GM23338 (cell line): ENCODE results near the gene CTF1. TPM values are rescaled to one million over a fixed set of nuclear protein-coding genes. Genes with fewer than 3 reads are reported as not detected.

Source experiments
- ATAC-seq: fragments of 200-7000 bp; cut with Tn5 transposase; 3 replicates; pipeline ENCODE4 v1.9.1; 2020
- DNase-seq: peaks from one replicate; pipeline ENCODE4 v3.0.0-alpha.2; 2015; ENCODE audit warnings: low spot score
- H2AFZ ChIP-seq: fragments of 200-600 bp; sonication (generic); 2 replicates; pipeline ENCODE4 v1.8.0; 2016; ENCODE audit warnings: antibody characterized with exemption, mild to moderate bottlenecking, moderate library complexity
- H3F3A ChIP-seq: fragments of 200-600 bp; sonication (generic); replicated peaks from 2 replicates; pipeline ENCODE4 v1.8.0; 2017; ENCODE audit warnings: antibody characterized with exemption, mixed run types, low read depth
- H3K27ac ChIP-seq: fragments of 200-600 bp; sonication (generic); 2 replicates; pipeline ENCODE4 v1.6.1; 2016; ENCODE audit warnings: low read depth
- H3K27me3 ChIP-seq: fragments of 200-600 bp; sonication (generic); 2 replicates; pipeline ENCODE4 v1.8.0; 2016; ENCODE audit warnings: mild to moderate bottlenecking, mixed run types, moderate library complexity; ENCODE audit not compliant: insufficient read depth
- H3K36me3 ChIP-seq: fragments of 200-600 bp; sonication (generic); 2 replicates; pipeline ENCODE4 v1.8.0; 2016; ENCODE audit warnings: mild to moderate bottlenecking; ENCODE audit not compliant: insufficient read depth
- H3K4me1 ChIP-seq: fragments of 200-600 bp; sonication (generic); 2 replicates; pipeline ENCODE4 v1.8.0; 2016; ENCODE audit warnings: mild to moderate bottlenecking, moderate library complexity; ENCODE audit not compliant: insufficient read depth
- H3K4me2 ChIP-seq: fragments of 200-600 bp; sonication (generic); 2 replicates; pipeline ENCODE4 v1.7.1; 2017; ENCODE audit warnings: mixed run types
- H3K4me3 ChIP-seq: fragments of 200-600 bp; sonication (generic); 2 replicates; pipeline ENCODE4 v1.6.1; 2016; ENCODE audit warnings: mixed run types
- H3K79me2 ChIP-seq: fragments of 200-600 bp; sonication (generic); replicated peaks from 2 replicates; pipeline ENCODE4 v1.8.0; 2017; ENCODE audit warnings: mild to moderate bottlenecking; ENCODE audit not compliant: insufficient read depth
- H3K9me2 ChIP-seq: fragments of 200-600 bp; sonication (generic); 2 replicates; pipeline ENCODE4 v1.8.0; 2017; ENCODE audit not compliant: insufficient read depth
- H4K20me1 ChIP-seq: fragments of 200-600 bp; sonication (generic); replicated peaks from 2 replicates; pipeline ENCODE4 v1.8.0; 2017; ENCODE audit warnings: mild to moderate bottlenecking; ENCODE audit not compliant: insufficient read depth
- H3K27ac Mint-ChIP-seq: 2 replicates; pipeline ENCODE4 v1.8.0; 2020; ENCODE audit warnings: inconsistent platforms, mild to moderate bottlenecking, moderate library complexity, mixed read lengths
- H3K27me3 Mint-ChIP-seq: 3 replicates; pipeline ENCODE4 v1.8.0; 2022; ENCODE audit warnings: low read depth, mild to moderate bottlenecking, moderate library complexity, mixed read lengths, inconsistent platforms; ENCODE audit not compliant: insufficient read depth, poor library complexity
- H3K36me3 Mint-ChIP-seq: 3 replicates; pipeline ENCODE4 v1.8.0; 2021; ENCODE audit warnings: low read depth, mild to moderate bottlenecking, inconsistent platforms, moderate library complexity, mixed read lengths
- H3K4me1 Mint-ChIP-seq: 3 replicates; pipeline ENCODE4 v1.8.0; 2020; ENCODE audit warnings: mild to moderate bottlenecking, inconsistent platforms, mixed read lengths
- H3K4me3 Mint-ChIP-seq: 3 replicates; pipeline ENCODE4 v1.8.0; 2021; ENCODE audit warnings: moderate library complexity, mild to moderate bottlenecking, inconsistent platforms, mixed read lengths
- H3K9me3 Mint-ChIP-seq: 3 replicates; pipeline ENCODE4 v1.8.0; 2020; ENCODE audit warnings: moderate library complexity, mild to moderate bottlenecking, inconsistent platforms, mixed read lengths
- CREB1 ChIP-seq: fragments of 250-450 bp; sonication (Bioruptor Pico); IDR thresholded peaks from 2 replicates; pipeline ENCODE4 v1.5.0; 2020; ENCODE audit warnings: low read depth, mild to moderate bottlenecking, moderate library complexity
- ETS1 ChIP-seq: IDR thresholded peaks from 2 replicates; pipeline ENCODE4 v1.6.1; 2016; ENCODE audit warnings: antibody characterized with exemption
- EZH2 ChIP-seq: fragments of 200-600 bp; sonication (generic); IDR thresholded peaks from one replicate; pipeline ENCODE4 v1.8.0; 2017; ENCODE audit warnings: antibody characterized with exemption, mild to moderate bottlenecking, low read depth; ENCODE audit not compliant: unreplicated experiment
- JUNB ChIP-seq: IDR thresholded peaks from one replicate; pipeline ENCODE4 v1.6.1; 2016; ENCODE audit warnings: antibody characterized with exemption; ENCODE audit not compliant: unreplicated experiment
- NANOG ChIP-seq: IDR thresholded peaks from 2 replicates; pipeline ENCODE4 v1.6.1; 2016; ENCODE audit warnings: antibody characterized with exemption, borderline replicate concordance
- POLR2AphosphoS5 ChIP-seq: IDR thresholded peaks from 2 replicates; pipeline ENCODE4 v1.6.1; 2016; ENCODE audit warnings: antibody characterized with exemption, low read depth
- ZNF114 ChIP-seq: fragments of 250-450 bp; sonication (Bioruptor Pico); IDR thresholded peaks from 2 replicates; pipeline ENCODE4 v1.5.0; 2020; ENCODE audit warnings: mild to moderate bottlenecking, moderate library complexity
- ZNF462 ChIP-seq: fragments of 250-450 bp; sonication (Bioruptor Pico); IDR thresholded peaks from 2 replicates; pipeline ENCODE4 v1.5.0; 2020; ENCODE audit warnings: mild to moderate bottlenecking, moderate library complexity
- polyA plus RNA-seq: library from polyadenylated mRNA; unstranded; fragments of >200 nt; fragmentation: Nextera tagmentation; extraction: Ambion mirVana; gene quantifications from 2 replicates; pipeline ENCODE4 v1.2.1, GENCODE V29; 2016
- total RNA-seq: library from RNA; depleted of rRNA; stranded (reverse); fragments of >200 nt; shearing (Covaris generic); gene quantifications from 2 replicates; pipeline ENCODE4 v1.2.3, GENCODE V29; 2014
- TF ChIP-seq, protein P1 (sequence below), 2 experiments: fragments of 200-600 bp in 1 of 2; sonication (generic) in 1 of 2; conservative IDR thresholded peaks; 2 replicates each; pipeline versions ENCODE4 v1.5.1 to v1.6.1; 2016 to 2017; ENCODE audit warnings: antibody characterized with exemption in 2 of 2, low read depth in 2 of 2, mild to moderate bottlenecking in 2 of 2, moderate library complexity in 1 of 2

CTF1 gene
- total and polyA plus RNA-seq, 2 experiments from 2014 or later: 0.24 to 0.52 TPM

DNA sequence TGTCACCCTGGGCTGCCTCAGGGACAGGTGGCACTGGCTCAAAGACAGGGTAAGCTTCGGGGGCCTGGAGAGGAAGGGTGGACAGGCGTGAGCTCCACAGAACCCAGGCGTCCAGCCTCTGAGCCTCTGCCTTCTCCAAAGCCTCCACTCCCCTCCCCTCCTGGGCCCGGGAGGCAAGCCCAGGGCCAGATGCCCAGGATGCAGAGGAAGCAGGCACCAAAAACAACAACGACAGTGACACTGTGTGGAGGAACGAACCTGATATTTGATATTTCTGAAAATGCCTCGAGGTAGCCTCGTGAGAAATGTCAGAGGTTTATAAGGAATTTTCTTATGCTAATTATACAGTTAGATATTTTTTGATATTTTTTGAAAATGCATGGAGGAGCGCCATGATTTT is 8.5 kb upstream of the CTF1 start:
- ATAC-seq (no peak), DNase-seq (no peak)

DNA sequence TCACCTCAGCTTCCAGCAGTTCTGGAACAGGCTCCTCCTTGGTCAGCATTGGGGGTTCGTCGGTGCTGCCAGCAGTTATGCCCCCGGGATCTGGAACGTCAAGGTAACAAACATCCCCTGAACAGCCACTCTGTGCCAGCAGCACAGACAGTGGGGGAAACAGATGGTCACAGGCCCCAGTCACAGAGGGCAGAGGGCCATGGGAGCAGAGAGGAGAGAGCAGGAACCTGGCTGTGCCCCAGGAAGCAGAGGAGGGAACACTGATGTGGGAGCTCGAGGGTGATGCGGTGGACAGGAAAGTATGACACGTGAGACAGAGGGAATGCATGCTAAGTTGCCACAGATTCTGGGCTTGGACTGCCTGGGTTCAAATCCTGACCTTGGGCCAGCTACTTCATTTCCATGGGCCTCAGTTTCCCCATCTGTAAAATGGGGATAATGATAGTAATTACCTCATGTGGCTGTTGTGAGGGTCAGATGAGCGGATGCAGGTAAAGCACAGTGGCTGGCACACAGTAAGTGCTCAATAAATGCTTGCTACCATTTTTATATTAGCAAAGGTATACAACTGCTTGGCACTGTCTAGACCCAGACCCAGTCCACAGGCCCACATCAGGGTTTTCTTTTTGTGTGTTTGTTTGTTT is 7.4 kb upstream of the CTF1 start:
- no peak overlapping the region for H3K4me3 Mint-ChIP-seq
- H3K27me3 Mint-ChIP-seq: peaks cover 4% of the 10 kb centered on the region
- peaks cover 24% of the 10 kb centered on the region for H3K36me3 Mint-ChIP-seq
- no peaks in the 10 kb centered on the region for H3F3A ChIP-seq
- no peaks in the 10 kb centered on the region for H3K79me2 ChIP-seq
- no peak overlapping the region for H3K4me3 ChIP-seq
- peaks cover 6% of the 10 kb centered on the region; the same call in 1 of the 2 replicates for H3K4me1 ChIP-seq
- H3K36me3 ChIP-seq: no peaks in the 10 kb centered on the region
- DNase-seq (no peak), ATAC-seq (no peak)
- H3K9me3 Mint-ChIP-seq: no peaks in the 10 kb centered on the region
- no peak overlapping the region for H3K27ac ChIP-seq
- no peaks in the 10 kb centered on the region; the same call in 1 of the 2 replicates for H4K20me1 ChIP-seq
- no peak overlapping the region for H3K27ac Mint-ChIP-seq
- H3K4me1 Mint-ChIP-seq: peaks cover 9% of the 10 kb centered on the region
- no peaks in the 10 kb centered on the region for H3K9me2 ChIP-seq
- H3K4me2 ChIP-seq: no peak overlapping the region
- H2AFZ ChIP-seq: no peak overlapping the region
- no peaks in the 10 kb centered on the region for H3K27me3 ChIP-seq
- TF ChIP-seq ZNF114: no peak
- TF ChIP-seq JUNB: no peak
- TF ChIP-seq ZNF462 (CRISPR knock-in tag): no peak
- TF ChIP-seq EZH2: no peak
- TF ChIP-seq CREB1 (CRISPR knock-in tag): no peak

More for the DNA sequence above, 8.5 kb upstream of the CTF1 start:
- Mint-ChIP-seq H3K27me3 (peaks cover 7% of the 10 kb centered on the region), H3K27ac (no peak overlapping the region), H3K36me3 (peaks cover 27% of the 10 kb centered on the region), H3K4me3 (no peak overlapping the region), H3K4me1 (peaks cover 6% of the 10 kb centered on the region), H3K9me3 (no peaks in the 10 kb centered on the region)
- H3F3A ChIP-seq: no peaks in the 10 kb centered on the region
- H3K27me3 ChIP-seq: no peaks in the 10 kb centered on the region
- no peaks in the 10 kb centered on the region for H3K79me2 ChIP-seq
- H3K4me1 ChIP-seq: peaks cover 1% of the 10 kb centered on the region; the same call in 1 of the 2 replicates
- H3K4me2 ChIP-seq: no peak overlapping the region
- no peaks in the 10 kb centered on the region for H3K9me2 ChIP-seq
- no peak overlapping the region for H2AFZ ChIP-seq
- H3K36me3 ChIP-seq: no peaks in the 10 kb centered on the region
- H3K4me3 ChIP-seq: no peak overlapping the region
- H3K27ac ChIP-seq: no peak overlapping the region
- TF ChIP-seq, protein P1, sequence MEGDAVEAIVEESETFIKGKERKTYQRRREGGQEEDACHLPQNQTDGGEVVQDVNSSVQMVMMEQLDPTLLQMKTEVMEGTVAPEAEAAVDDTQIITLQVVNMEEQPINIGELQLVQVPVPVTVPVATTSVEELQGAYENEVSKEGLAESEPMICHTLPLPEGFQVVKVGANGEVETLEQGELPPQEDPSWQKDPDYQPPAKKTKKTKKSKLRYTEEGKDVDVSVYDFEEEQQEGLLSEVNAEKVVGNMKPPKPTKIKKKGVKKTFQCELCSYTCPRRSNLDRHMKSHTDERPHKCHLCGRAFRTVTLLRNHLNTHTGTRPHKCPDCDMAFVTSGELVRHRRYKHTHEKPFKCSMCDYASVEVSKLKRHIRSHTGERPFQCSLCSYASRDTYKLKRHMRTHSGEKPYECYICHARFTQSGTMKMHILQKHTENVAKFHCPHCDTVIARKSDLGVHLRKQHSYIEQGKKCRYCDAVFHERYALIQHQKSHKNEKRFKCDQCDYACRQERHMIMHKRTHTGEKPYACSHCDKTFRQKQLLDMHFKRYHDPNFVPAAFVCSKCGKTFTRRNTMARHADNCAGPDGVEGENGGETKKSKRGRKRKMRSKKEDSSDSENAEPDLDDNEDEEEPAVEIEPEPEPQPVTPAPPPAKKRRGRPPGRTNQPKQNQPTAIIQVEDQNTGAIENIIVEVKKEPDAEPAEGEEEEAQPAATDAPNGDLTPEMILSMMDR (conservative IDR thresholded peaks at IDR 0.05; ENCODE audit: low read depth in 2 of 2): no peak
- TF ChIP-seq ETS1: no peak
- no peak for TF ChIP-seq JUNB
- no peak for TF ChIP-seq POLR2AphosphoS5
- TF ChIP-seq CREB1 (CRISPR knock-in tag): no peak
- no peak for TF ChIP-seq NANOG
- H4K20me1 ChIP-seq: no peaks in the 10 kb centered on the region; the same call in 1 of the 2 replicates
